GM19324 (cell line): ENCODE measurements around the gene FZR1.

Experiments
- ATAC-seq: cut with Tn5 transposase; IDR thresholded peaks from one replicate; pipeline ENCODE4 v1.9.1; 2021; ENCODE audit warnings: mild to moderate bottlenecking, moderate library complexity; ENCODE audit not compliant: unreplicated experiment, low FRiP score

The FZR1 gene

DNA sequence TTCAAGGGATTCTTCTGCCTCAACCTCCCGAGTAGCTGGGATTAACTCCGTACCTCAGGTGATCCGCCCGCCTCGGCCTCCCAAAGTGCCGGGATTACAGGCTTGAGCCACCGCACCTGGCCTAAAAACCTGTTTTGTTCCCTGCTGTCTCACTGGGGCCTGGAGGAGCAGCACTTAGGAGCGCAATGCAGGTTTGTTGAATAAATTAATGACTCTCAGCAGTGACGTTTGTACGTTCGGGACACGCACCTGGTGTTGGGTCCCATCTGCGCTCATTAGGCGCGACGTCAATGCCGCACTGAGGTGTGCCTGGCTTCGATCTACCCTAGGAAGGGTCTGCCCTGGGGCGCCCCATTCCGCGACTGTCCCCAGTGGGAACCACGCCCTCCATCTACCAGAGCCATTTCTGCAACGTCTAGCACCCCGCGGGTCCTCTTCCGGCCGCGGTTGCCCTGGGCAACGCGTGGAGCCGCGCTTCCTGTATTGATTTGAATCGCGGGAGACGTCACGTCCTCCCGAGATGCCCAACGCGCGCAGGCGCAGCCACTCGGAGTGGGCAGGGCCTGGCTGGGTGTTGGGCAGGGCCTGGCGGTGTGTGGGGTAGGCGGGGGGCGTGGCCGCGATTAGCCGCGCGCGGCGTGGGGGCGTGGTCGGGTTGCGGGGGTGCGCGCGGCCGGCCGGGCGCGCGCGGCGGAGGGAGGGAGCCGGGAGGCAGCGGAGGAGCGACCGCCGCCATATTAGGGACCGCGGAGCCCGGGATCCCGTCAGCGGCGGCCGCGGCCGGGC lies at the start of gene FZR1:
TSS of gene FZR1 (plus strand) at position 714 of the 786 bp plus-strand sequence. CDS start 16,679 bp downstream, outside the sequence.
- peak; percentile 95 for ATAC-seq

DNA sequence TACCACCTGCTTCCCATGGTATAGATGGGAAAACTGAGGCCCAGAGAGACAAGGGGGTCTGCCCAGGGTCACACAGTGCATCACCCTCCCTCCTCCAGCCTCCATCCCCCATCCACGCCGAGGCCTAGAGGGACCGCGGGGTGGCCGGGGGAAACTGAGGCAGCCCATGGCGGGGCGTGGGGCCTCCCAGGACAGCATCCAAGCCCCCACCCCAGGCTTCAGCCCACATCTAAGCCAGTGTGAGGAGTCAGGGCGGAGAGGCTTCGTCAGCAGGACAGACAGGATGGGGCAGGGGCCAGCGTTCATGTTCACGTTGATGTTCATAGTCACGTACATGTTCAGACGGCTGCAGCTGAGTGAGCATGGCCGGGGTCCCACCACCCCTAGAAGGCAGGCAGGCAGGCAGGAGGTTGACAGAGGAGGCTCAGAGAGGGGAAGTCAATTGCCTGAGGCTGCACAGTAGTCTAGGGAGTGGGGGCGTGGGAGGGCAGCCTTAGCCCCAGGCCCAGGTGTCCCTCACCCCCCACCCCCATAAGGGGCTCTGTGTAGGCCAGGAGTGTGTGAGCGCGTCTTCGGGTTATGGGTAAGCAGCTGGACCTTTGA lies 49.1 kb upstream of the FZR1 start:
- no peak for ATAC-seq

DNA sequence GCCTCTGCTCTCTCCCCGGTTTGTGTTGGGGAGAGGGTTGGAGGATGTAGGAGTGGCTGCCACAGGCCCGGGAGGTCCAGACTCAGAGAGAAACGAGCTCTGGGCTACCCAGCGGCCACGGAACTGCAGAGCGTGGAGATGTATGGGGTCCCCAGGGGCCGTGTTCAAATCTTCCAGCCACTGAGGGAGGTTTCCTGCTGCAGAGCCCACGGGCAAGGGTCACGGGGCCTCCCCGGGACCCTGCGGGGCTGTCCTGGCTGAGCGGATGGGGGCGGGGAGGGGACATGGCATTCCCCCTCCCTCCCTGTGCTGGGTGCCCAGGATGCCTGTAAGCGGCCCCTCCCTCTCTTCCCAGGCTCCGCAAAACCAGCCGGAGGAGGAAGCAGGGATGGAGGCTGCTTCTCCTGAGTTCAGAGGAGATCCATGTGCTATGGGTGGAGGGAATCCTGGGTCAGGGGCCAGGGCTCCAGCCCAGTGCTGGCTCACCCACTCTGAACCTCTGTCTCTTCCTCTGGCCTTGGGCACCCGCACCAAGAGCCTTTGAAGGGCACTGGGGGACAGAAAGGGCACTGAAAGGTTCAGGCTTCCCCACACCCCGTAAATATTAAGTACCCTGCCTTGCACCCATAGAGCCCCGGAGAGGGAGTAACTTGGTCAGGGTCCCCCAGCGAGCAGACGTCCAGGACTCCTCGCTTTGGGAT lies 48.4 kb upstream of the FZR1 start:
- ATAC-seq = no peak

DNA sequence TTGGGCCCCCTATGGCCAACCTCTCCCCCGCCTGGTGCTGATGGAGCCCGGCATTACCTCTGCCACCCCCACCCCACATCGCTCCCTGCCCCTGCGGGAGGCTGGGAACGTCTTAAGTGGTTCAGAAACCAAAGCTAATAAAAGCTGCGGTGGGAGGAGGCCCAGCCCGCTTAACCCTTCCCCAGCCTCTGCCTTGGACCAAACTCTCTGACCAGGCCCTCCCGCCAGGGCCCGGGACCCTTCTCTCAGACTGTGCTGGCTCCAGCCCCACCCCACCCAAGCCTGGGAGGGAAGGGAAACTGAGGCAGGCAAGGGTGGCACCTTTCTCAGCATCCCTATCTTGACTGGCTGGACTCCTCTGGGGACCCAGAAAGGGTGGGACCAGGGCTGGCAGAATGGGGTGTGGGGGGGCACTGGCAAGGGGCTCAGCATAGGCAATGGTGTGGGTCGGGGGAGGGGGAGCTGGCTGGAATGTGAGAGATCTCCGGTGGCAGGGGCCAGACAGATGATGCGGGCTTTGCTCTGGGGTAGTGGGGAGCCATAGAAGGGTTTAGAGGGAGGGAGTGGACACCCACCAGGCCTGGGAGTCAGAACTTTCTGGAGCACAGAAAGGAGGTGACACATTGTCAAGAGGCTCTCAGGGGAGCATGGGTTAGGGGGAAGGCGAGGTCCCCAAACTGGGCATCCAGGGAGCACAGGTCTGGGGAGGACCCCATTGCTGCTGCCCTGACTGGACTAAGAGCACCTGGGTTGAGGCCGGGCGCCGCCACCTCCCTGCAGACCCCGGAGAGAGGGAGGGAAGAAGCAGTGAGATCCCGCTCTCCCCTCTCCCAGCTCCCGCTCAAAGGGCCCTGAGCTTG lies 47.7 kb upstream of the FZR1 start:
- no peak for ATAC-seq

DNA sequence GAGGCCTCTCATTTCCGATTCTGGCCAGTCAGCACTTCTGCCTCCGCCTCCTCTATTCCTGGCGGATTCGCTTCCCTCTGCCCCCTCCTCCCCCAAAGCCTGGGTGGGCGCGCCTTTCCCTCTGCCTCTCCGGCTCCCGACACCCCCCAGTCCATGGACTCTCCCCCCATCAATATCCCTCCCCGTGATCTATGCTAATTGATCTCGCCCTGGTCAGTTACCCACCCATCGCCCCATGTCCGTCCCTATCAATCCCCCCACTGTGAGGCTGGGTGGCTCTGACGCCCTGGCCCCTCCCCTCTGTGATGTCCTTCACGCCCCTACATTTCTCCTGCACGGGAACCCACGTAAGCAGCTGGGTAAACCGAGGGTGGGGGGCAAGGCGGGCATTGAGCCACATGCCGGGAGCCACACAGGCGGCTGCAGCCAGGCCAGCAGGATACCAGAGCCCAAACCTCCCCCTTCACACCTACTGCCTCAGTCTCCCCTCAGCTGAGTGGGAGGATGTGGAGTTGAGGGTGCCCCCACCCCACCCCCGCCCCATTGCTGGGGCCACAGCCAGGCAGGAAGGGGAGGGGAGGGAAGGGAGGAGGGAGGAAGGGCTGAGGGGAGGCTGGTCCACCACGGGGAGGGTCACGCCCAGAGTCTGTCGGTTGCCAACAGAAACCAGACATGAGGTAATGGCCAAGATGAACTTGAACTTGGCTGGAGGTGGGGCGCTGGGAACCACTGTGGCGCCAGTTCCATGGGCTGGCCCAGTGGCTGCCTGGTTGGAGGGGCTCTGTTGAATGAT lies 46.8 kb upstream of the FZR1 start:
- ATAC-seq = no peak

DNA sequence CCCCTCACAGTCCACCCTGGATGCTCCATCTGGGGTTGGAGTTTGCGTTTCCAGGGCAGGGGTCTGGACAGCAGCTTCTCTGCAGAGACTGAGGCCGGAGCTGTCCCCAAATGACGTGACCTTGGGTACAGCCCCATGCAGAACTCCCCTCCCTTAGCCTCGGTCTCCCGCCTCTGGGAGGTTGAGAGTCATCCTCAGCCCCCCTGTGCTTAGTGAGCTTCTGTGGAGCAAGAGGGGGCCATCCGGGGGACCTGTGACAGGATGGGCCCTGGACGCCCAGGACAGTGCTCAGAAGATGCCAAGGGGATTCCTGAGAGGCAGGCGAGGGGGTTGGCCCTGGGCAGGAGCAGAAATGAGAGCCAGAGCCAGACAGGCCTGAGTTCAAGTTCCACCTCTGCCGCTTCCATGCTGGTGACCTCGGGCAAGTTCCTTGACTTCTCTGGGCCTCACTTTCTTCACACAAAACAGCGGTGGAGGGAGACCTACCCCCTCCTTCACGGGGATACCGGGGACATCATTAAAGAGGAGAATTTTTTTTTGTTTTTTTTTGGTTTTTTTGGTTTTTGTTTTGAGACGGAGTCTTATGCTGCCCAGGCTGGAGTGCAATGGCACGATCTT lies 46.0 kb upstream of the FZR1 start:
- ATAC-seq = no peak

DNA sequence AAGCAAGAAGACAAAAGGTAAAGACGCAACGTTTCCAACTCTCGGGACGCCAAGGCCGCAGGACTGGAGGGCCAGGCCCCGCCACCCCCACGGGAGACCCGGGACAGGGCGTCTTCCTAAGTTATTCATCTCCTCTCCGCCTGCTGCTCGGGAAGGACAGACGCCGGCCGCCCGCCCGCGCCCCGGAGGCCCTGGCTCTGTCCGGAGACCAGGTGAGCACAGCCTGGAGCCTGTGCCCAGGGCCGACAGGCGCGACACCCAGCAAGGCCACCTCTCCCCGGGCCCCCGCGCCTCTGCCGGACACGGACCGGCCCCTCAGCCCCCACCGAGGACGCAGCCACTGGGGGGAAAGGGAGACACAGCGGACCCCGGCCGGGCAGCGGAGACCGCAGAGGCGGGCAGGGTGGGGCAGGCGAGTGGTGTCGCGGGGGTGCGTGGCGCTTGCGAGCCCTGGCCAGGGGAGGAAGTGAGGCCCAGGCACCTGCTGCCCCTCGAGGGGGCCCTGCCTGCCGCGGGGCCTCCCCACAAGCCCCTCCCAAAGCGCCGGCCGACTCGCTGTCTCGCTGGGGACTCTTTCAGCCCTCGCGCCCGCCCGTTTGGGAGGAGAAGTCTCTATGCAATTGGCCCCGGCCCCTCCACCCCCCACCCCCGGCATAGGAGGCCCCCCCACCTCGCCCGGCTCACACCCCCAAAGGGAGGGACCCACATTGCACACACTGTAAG lies 43.0 kb upstream of the FZR1 start:
- no peak for ATAC-seq

DNA sequence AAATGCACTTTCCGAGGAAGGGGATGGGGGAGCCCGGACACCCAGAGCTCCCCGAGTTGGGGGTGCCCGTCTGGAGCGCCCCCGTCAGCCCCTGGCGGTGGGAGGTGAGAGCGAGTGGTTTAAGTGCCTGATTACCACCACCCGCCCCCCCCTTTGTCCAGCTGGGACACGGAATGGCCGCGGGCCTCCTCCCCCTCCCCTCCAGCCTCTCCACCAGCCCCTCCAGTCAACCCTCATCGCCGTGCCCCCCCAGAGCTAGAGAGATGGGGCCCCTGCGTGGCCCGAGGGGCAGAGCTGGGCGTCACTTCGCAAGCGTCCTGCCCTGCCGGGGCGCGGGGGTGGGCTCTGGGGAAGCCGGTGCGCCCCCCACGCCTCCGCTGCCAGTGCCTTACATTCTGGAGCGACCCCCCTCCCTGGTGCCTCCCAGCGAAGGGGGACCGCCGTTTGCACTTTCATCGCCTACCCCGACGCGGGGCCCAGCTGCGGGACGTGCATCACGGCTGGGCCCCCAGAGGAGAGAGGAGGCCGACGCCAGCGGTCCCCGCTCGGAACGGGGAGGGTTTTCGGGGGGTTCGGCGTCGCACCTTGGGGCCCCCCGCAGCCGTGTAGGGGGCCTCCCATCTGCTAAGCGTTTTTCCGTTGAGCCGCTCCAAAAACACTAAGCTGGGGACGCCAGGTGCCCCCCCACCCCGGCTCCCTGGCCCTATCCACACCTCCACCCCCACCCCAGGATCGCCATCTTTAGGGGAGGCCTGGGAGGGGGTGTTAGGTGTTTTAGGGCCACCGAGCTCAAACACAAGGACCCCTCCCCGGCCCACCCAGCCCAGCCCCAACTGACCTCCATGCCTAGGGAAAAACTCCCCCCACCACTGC lies 42.2 kb upstream of the FZR1 start:
- no peak for ATAC-seq

DNA sequence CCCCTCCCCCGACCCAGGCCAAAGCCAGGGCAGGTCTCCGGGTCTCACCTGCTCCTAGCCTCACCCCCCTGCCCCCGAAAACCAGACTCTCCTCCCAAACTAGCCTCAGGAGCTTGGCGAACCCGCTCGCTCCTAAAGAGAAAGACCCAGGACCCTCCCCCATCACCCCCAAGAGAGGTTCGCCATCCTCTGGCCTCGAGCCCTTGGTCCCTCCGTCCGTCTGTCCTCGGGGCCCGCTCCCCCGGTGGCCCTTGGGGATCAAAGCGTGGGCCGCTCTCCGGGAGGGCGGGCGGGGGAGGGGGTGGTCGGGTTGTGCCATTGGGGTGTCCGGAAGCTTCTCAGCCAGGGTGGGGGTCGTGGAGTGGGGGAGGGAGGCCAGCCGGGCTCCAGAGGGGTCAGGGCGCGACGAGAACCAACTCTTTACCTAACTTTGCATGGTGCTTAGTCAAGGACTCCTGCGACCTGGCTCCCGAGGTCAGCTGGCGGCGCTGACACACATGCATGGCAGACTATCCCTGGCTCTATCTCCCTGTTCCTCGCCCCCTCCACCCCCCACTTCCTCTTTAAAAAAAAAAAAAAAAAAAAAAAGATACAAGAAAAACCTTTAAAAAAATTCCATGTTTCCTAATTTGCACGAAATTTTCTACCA lies 41.4 kb upstream of the FZR1 start:
- ATAC-seq = no peak

DNA sequence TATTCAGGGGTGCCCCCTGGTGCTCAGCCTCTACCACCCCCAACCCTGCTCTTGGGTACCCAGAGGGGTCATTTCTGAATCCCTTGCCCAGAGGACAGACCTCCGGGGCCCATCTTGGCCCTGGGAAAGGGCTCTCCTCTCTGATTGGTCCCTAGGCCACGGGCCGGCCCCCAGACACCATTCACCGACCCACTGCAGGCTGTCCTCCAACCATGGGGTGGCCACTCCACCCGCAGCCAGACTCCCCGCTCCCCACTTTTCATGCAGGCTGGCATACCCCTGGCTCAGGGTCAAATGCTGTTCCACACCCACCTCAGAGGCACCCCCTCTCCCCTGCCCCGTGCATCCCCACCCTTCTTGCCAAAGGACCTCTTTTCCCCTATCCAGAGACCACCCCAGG lies 40.6 kb upstream of the FZR1 start:
- ATAC-seq = no peak

DNA sequence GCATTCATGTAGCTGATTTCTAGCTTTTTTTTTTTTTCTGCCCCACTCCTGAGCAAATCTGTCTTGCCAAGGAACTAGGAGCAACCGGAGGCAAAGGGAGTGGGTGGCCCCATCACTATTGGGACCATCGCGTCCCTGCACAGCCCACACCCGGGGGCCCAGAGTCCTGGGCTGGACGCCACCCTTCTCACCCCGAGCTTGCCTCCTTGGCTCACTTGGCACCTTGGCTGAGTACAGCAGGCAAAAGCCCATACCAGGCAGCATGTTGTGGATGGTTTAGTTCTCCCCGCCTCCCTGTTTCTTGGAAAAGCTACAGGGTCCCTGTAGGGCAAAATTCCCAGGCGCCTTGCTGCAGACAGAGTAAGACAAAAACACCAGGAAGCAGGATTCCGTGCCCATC lies 39.5 kb upstream of the FZR1 start:
- no peak for ATAC-seq

DNA sequence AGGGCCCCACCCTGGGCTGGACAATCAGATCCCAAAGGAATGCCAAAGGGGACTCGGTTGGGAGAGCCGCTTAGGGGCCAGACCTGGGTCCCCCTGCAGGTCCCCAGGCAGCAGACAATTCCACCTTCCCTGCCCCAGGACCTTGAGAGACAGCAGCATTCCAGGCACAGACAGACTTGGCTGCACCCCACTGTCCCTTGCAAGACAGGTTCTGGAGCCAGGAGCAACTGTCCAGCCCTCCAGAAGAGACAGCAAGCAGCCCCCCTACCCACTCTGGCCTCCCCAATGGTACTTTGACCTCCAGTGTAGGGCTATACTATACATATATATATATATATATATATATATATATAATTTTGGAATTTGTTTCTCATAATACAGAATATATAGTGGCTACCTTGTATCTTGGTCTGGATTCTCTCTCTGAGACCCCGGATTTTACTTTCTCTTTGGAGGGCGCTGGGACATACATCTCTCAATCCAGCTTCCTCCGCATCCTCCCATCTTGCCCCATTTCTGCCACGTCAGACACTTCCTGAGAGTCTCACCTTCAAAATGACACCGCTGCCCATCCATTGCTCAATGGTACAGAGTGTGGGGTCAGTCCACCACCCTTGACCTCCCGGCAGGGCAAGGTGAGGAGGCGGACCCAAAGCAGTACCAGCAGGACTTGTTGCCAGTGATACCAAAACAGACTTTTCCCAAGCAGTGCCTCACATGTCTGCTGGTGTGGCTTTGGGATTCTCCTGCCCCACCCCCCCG lies 38.5 kb upstream of the FZR1 start:
- ATAC-seq = no peak

DNA sequence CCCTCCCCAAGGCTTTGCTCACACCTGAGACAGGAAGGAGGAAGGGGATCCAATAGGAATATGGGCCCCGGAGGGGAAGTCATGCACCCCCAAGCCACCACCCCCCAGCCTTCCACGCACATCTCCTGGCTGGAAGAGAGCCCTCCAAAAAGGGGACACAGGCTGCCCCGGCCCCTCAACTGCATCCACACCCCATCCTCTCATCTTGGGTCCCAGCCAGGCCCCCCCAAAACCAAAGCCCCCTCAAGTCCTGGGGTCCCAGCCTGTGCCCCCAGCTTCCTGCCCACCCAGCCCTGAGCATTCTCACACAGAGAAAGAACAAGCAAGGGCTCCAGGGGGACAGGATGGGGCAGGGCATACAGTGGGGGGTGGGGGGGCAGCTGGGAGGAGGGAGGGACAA lies 37.9 kb upstream of the FZR1 start:
- ATAC-seq = no peak

DNA sequence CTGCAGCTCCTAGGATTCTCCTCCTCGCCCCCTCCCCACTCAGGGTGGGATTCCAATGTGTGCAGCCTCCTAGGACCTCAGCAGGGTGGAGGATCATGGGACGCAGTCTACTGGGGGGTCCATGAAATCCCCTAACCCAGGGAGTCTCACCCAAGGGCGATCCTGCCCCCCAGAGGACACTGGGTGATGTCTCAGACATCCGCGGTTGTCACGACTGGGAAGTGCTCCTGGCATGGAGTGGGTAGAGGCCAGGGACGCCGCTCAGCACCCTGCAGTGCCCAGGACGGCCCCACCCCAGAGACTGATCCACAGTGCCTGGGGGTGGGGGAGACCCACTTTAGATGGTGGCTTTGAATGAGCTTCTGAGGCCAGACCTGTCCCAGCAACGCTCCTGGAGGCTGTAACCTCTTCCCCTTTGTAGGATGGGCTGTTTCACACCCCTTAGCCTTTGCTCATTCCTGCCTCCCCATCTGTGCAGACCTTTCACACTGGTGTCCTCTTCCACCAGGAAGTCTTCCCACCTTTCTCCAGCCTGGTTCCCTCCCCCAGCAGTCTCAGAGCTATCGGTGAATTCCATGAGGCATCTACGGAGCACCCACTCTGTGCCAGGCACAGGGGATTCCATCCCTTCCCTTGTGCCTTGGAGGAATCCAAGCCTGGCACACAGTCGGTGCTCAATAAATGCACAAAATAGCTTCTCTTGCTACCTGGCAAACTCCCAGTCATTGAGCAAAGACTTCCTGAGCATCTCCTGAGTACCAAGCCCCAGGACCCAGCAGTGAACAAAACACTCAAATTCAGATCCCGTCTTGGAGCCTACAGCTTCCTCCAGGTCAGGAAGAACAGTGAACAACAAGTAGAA lies 36.2 kb upstream of the FZR1 start:
- ATAC-seq = no peak

DNA sequence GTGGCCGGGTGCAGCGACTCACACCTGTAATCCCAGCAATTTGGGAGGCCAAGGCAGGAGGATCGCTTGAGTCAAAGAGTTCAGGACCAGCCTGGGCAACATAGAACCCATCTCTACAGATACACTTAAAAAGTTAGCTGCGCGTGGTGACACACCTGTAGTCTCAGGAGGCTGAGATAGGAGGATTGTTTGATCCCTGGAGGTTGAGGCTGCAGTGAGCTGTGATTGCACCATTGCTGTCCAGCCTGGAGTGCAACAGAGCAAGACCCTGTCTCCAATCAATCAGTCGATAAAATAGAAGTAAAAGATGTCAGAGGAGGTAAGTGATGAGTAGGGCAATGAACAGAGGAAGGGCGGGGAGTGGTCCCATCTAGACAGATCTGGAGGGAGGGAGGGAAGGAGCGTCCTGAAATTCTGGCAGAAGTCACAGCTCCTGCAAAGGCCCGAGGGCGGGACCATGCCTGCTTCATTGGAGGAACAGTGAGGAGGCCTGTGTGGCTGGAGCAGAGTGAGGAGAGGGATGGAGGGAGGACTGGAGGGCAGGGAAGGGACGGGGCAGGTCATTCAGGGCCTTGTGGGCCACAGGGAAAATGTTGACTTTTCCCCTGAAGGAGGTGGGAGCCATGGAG lies 35.5 kb upstream of the FZR1 start:
- ATAC-seq = no peak
